Neural progenitor cell (in vitro differentiated cells): Measurements from ENCODE around the gene NEK1.

Source experiments
- CTCF ChIP-seq: fragments of 200-600 bp; sonication (generic); IDR thresholded peaks from 2 replicates; pipeline ENCODE4 v1.5.1; 2017; ENCODE audit warnings: antibody characterized with exemption, mild to moderate bottlenecking
- EZH2phosphoT487 ChIP-seq: fragments of 200-600 bp; sonication (generic); IDR thresholded peaks from 2 replicates; pipeline ENCODE4 v1.6.1; 2017; ENCODE audit warnings: antibody characterized with exemption

GRCh38 chr4:169398316-169398715, 214.1 kb downstream of the NEK1 start:
- TF ChIP-seq CTCF (no peak), EZH2phosphoT487 (no peak)
